ENCODE results near the gene FGD6. TPM values are rescaled to one million over a fixed set of nuclear protein-coding genes. Genes with fewer than 3 reads are reported as not detected.

The FGD6 gene
- total and polyA plus RNA-seq, 7 donors: 4.2 to 56.6 (median 40.2) TPM

- intact Hi-C loops (cut with DNase I): no loop called here
- H3K27ac ChIP-seq: no peak overlapping the region
- H3K4me3 ChIP-seq: no peak overlapping the region
- H3K27me3 ChIP-seq: no peaks in the 10 kb centered on the region
- H3K4me1 ChIP-seq: peaks cover 0 to 17% (median 14%) of the 10 kb centered on the region in 4 donors
- no peaks in the 10 kb centered on the region for H3K9me3 ChIP-seq
- no peak for DNase-seq
- 74 to 75% methylated on average over 5 of the region's 5 CpGs for WGBS, 2 donors
- H3K36me3 ChIP-seq: no peaks in the 10 kb centered on the region
- TF ChIP-seq POLR2A (IDR thresholded peaks at IDR 0.05): no peak
- no peak for TF ChIP-seq CTCF (IDR thresholded peaks at IDR 0.05)
- TF ChIP-seq EP300 (IDR thresholded peaks at IDR 0.05): no peak
- no peak for TF ChIP-seq POLR2AphosphoS5 (IDR thresholded peaks at IDR 0.05)
Observed at GRCh38 chr12:95179011-95179410, 38.3 kb downstream of the FGD6 start.

GRCh38 chr12:95178136-95178535, 39.1 kb downstream of the FGD6 start:
- intact Hi-C loops (cut with DNase I): no loop called here
- WGBS, 2 donors: 86 to 87% methylated on average over 4 of the region's 4 CpGs
- Histone ChIP-seq H3K9me3 (no peaks in the 10 kb centered on the region), H3K27me3 (no peaks in the 10 kb centered on the region), H3K4me1 (peaks cover 0 to 24% (median 21%) of the 10 kb centered on the region in 4 donors), H3K4me3 (no peak overlapping the region), H3K27ac (no peak overlapping the region), H3K36me3 (no peaks in the 10 kb centered on the region)
- no peak for DNase-seq
- TF ChIP-seq CTCF (IDR thresholded peaks at IDR 0.05) (no peak), POLR2AphosphoS5 (IDR thresholded peaks at IDR 0.05) (no peak), POLR2A (IDR thresholded peaks at IDR 0.05) (no peak), EP300 (IDR thresholded peaks at IDR 0.05) (no peak)

- Histone ChIP-seq H3K36me3 (no peaks in the 10 kb centered on the region), H3K9me3 (no peaks in the 10 kb centered on the region), H3K4me3 (no peak overlapping the region), H3K4me1 (peaks cover 0 to 30% (median 22%) of the 10 kb centered on the region in 4 donors), H3K27ac (no peak overlapping the region), H3K27me3 (no peaks in the 10 kb centered on the region)
- WGBS, 2 donors: 96 to 98% methylated on average over 2 of the region's 2 CpGs
- intact Hi-C loops (cut with DNase I): no loop called here
- no peak for TF ChIP-seq EP300 (IDR thresholded peaks at IDR 0.05)
- TF ChIP-seq POLR2AphosphoS5 (IDR thresholded peaks at IDR 0.05): no peak
- no peak for TF ChIP-seq CTCF (IDR thresholded peaks at IDR 0.05)
- no peak for TF ChIP-seq POLR2A (IDR thresholded peaks at IDR 0.05)
- DNase-seq: no peak
Observed at GRCh38 chr12:95177201-95177768, 40.0 kb downstream of the FGD6 start.

- Histone ChIP-seq H3K9me3 (no peaks in the 10 kb centered on the region), H3K4me1 (peaks cover 0 to 30% (median 26%) of the 10 kb centered on the region in 4 donors), H3K4me3 (no peak overlapping the region), H3K27me3 (no peaks in the 10 kb centered on the region), H3K36me3 (peaks cover 0 to 9% (median 3%) of the 10 kb centered on the region in 4 donors), H3K27ac (peak overlapping the region; percentile 59 to 85 (median 72))
- WGBS, 2 donors: 17 to 51% methylated on average over 8 of the region's 8 CpGs
- TF ChIP-seq POLR2A (IDR thresholded peaks at IDR 0.05): no peak
- TF ChIP-seq CTCF (IDR thresholded peaks at IDR 0.05): no peak
- peak in 3 of 4 donors; percentile 60 to 65 (median 64) for TF ChIP-seq EP300 (IDR thresholded peaks at IDR 0.05)
- peak; percentile 78 to 91 (median 90) for TF ChIP-seq POLR2AphosphoS5 (IDR thresholded peaks at IDR 0.05)
- intact Hi-C loops (cut with DNase I): loop anchor here (5.0 kb wide), 1 partner anchor 44 kb away; the partner anchor contains the start of genes FGD6 and VEZT
- DNase-seq: peak; percentile 97
Observed at GRCh38 chr12:95173392-95174251, 43.6 kb downstream of the FGD6 start.

Data from sigmoid colon (tissue), 7 donors.